ENCODE measurements around the gene AP5S1.
"Not testable (repeated sequence)": the region's sequence is repeated elsewhere in the genome, so short reads cannot be mapped to it uniquely, and the experiment has no call there.

Gene AP5S1

GRCh38 chr20:3820048-3820900 lies at the start of gene AP5S1:
Gene AP5S1, plus strand, starts transcription at chr20:3820547. Its CDS starts 1,571 bp downstream, at chr20:3822118.
- peak; percentile 95 for DNase-seq (ENCODE audit: low read depth)

- DNase-seq (ENCODE audit: low read depth) = peak; percentile 23
These were observed 48.7 kb upstream of the AP5S1 start for GRCh38 chr20:3771552-3772058.

GRCh38 chr20:3775457-3776108 lies 44.8 kb upstream of the AP5S1 start:
- no peak for DNase-seq (ENCODE audit: low read depth)

GRCh38 chr20:3777381-3777715 lies 43.0 kb upstream of the AP5S1 start:
- DNase-seq (ENCODE audit: low read depth) = no peak

- DNase-seq (ENCODE audit: low read depth) = peak; percentile 41
These were observed 42.4 kb upstream of the AP5S1 start for GRCh38 chr20:3777716-3778629.

- DNase-seq (ENCODE audit: low read depth) = no peak
These were observed 41.4 kb upstream of the AP5S1 start for GRCh38 chr20:3778976-3779375.

- peak; percentile 91 for DNase-seq (ENCODE audit: low read depth)
These were observed 39.0 kb upstream of the AP5S1 start, which contains the start of gene SPEF1 for GRCh38 chr20:3781153-3781910. Gene SPEF1, minus strand, starts transcription at chr20:3781448. Its CDS starts 161 bp downstream, at chr20:3781287.

GRCh38 chr20:3782597-3782996 lies 37.8 kb upstream of the AP5S1 start:
- DNase-seq (ENCODE audit: low read depth) = no peak

GRCh38 chr20:3783068-3783489 lies 37.3 kb upstream of the AP5S1 start:
- DNase-seq (ENCODE audit: low read depth) = no peak

GRCh38 chr20:3783511-3784195 lies 36.7 kb upstream of the AP5S1 start:
- DNase-seq (ENCODE audit: low read depth) = no peak

- peak; percentile 43 for DNase-seq (ENCODE audit: low read depth)
These were observed 36.0 kb upstream of the AP5S1 start for GRCh38 chr20:3784216-3784853.

- DNase-seq (ENCODE audit: low read depth) = no peak
These were observed 35.5 kb upstream of the AP5S1 start for GRCh38 chr20:3784863-3785239.

GRCh38 chr20:3785240-3786125 lies 34.9 kb upstream of the AP5S1 start:
- no peak for DNase-seq (ENCODE audit: low read depth)

GRCh38 chr20:3786126-3786484 lies 34.2 kb upstream of the AP5S1 start:
- peak; percentile 58 for DNase-seq (ENCODE audit: low read depth)

- peak; percentile 82 for DNase-seq (ENCODE audit: low read depth)
These were observed 33.6 kb upstream of the AP5S1 start, which contains the start of gene CENPB for GRCh38 chr20:3786665-3787323. Gene CENPB, minus strand, starts transcription at chr20:3786740. Its CDS starts 257 bp downstream, at chr20:3786483.

- no peak for DNase-seq (ENCODE audit: low read depth)
These were observed 32.9 kb upstream of the AP5S1 start for GRCh38 chr20:3787324-3788014.

- no peak for DNase-seq (ENCODE audit: low read depth)
These were observed 31.6 kb upstream of the AP5S1 start for GRCh38 chr20:3788685-3789155.

GRCh38 chr20:3789201-3789600 lies 31.1 kb upstream of the AP5S1 start:
- not testable (repeated sequence) for DNase-seq (ENCODE audit: low read depth)

Data from fibroblast of gingiva (primary cell).